Parathyroid adenoma (tissue), 2 donors: ENCODE results near the gene WDR18.

Source experiments
- H2AFZ ChIP-seq: fragments of 300-600 bp; sonication (generic); one replicate; pipeline ENCODE4 v1.7.0; 2017; ENCODE audit warnings: antibody characterized with exemption, mild to moderate bottlenecking
- H3K27ac ChIP-seq: fragments of 300-600 bp; sonication (generic); one replicate; pipeline ENCODE4 v1.7.0; 2017
- H3K27me3 ChIP-seq: fragments of 300-600 bp; sonication (generic); one replicate; pipeline ENCODE4 v1.7.0; 2017; ENCODE audit warnings: low read length; ENCODE audit not compliant: control insufficient read depth, insufficient read depth
- H3K36me3 ChIP-seq: fragments of 300-600 bp; sonication (generic); one replicate; pipeline ENCODE4 v1.7.0; 2017; ENCODE audit warnings: low read length; ENCODE audit not compliant: control insufficient read depth, insufficient read depth
- H3K4me1 ChIP-seq: fragments of 300-600 bp; sonication (generic); one replicate; pipeline ENCODE4 v1.7.0; 2017; ENCODE audit warnings: control low read depth
- H3K4me2 ChIP-seq: fragments of 300-600 bp; sonication (generic); one replicate; pipeline ENCODE4 v1.7.0; 2017; ENCODE audit warnings: low read length
- H3K4me3 ChIP-seq: fragments of 300-600 bp; sonication (generic); one replicate; pipeline ENCODE4 v1.7.0; 2017; ENCODE audit warnings: low read depth, low read length
- H3K79me2 ChIP-seq: fragments of 300-600 bp; sonication (generic); one replicate; pipeline ENCODE4 v1.7.0; 2017; ENCODE audit warnings: control low read depth
- H3K9ac ChIP-seq: fragments of 300-600 bp; sonication (generic); one replicate; pipeline ENCODE4 v1.7.0; 2017; ENCODE audit warnings: mild to moderate bottlenecking
- H3K9me3 ChIP-seq: fragments of 300-600 bp; sonication (generic); one replicate; pipeline ENCODE4 v1.7.0; 2017; ENCODE audit warnings: low read length; ENCODE audit not compliant: control insufficient read depth
- TF ChIP-seq, protein P1 (sequence below): fragments of 300-600 bp; sonication (generic); IDR thresholded peaks from one replicate; pipeline ENCODE4 v1.7.0; 2017; ENCODE audit warnings: antibody characterized with exemption, mild to moderate bottlenecking
- donor health status: primary hyperparathyroidism.

WDR18 gene

DNA sequence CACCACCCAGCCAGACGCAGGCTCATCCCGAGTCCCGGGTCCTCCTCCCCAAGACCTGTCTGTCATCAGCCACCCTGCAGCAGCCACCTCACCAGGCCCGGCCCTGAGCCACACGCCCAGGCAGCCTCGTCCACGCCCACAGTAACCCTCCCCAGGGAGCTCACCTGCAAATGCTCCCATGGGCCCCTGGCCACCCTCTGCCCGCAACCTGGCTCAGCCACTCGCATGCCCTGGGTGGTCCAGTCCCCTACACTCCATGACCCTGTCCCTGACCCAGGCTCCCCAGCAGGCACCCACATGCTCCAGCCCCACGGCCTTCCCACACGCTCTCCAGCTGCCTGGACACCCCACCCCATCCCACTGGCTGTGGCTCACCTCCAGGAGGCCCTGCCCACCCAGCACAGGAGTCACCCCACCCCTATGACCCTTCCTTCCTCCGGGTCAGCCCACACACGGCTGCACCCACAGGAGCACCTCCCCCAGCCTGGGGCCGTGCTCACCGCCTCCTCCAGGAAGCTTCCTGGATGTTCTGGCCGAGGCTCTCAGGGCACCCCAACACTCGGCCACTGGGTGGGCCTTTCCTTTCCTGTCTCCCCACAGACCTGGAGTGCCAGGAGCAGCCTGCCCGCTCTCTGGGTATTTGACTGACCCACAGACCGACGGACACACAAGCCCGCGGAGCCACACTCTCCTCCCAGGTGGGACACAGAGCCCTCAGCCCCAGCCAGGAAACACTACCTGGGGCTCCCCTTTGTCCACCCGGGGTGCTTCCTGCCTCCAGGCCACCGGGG, 33.2 kb downstream of the WDR18 start:
- H2AFZ ChIP-seq, result no peak overlapping the region
- peak overlapping the region; percentile 44 for H3K27ac ChIP-seq
- H3K9me3 ChIP-seq, result no peaks in the 10 kb centered on the region
- H3K4me2 ChIP-seq, result peak overlapping the region; percentile 56
- no peak overlapping the region for H3K9ac ChIP-seq
- peaks cover 54% of the 10 kb centered on the region for H3K79me2 ChIP-seq
- H3K27me3 ChIP-seq, result no peaks in the 10 kb centered on the region
- TF ChIP-seq, protein P1, sequence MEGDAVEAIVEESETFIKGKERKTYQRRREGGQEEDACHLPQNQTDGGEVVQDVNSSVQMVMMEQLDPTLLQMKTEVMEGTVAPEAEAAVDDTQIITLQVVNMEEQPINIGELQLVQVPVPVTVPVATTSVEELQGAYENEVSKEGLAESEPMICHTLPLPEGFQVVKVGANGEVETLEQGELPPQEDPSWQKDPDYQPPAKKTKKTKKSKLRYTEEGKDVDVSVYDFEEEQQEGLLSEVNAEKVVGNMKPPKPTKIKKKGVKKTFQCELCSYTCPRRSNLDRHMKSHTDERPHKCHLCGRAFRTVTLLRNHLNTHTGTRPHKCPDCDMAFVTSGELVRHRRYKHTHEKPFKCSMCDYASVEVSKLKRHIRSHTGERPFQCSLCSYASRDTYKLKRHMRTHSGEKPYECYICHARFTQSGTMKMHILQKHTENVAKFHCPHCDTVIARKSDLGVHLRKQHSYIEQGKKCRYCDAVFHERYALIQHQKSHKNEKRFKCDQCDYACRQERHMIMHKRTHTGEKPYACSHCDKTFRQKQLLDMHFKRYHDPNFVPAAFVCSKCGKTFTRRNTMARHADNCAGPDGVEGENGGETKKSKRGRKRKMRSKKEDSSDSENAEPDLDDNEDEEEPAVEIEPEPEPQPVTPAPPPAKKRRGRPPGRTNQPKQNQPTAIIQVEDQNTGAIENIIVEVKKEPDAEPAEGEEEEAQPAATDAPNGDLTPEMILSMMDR, result no peak
- H3K36me3 ChIP-seq, result no peaks in the 10 kb centered on the region
- peak overlapping the region; percentile 16 for H3K4me3 ChIP-seq
- peaks cover 32% of the 10 kb centered on the region for H3K4me1 ChIP-seq

DNA sequence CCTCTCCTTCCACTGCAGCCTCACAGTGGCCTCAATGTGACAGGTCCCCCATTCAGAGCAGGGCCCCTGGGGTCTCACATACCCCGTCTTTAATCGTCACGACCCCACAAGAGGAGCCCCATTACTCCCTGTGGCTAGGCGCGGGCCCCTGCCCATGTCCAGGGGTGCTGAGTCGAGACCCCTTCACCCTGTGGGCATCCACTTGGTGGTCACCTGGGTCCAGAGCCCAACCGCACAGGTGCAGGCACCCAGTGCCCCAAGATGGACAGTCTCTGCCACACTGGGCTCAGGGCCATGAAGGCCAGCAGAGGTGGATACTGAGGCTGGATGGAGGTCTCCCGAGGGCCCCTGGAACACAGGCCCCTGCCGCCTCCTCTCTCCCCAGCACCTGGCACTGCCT, 33.8 kb downstream of the WDR18 start:
- Histone ChIP-seq H3K27me3 (no peaks in the 10 kb centered on the region), H3K79me2 (peaks cover 54% of the 10 kb centered on the region), H3K9me3 (no peaks in the 10 kb centered on the region), H3K4me3 (no peak overlapping the region), H3K9ac (no peak overlapping the region), H2AFZ (no peak overlapping the region), H3K36me3 (no peaks in the 10 kb centered on the region), H3K4me1 (peaks cover 32% of the 10 kb centered on the region), H3K4me2 (peak overlapping the region; percentile 56), H3K27ac (no peak overlapping the region)
- TF ChIP-seq, protein P1, result no peak

DNA sequence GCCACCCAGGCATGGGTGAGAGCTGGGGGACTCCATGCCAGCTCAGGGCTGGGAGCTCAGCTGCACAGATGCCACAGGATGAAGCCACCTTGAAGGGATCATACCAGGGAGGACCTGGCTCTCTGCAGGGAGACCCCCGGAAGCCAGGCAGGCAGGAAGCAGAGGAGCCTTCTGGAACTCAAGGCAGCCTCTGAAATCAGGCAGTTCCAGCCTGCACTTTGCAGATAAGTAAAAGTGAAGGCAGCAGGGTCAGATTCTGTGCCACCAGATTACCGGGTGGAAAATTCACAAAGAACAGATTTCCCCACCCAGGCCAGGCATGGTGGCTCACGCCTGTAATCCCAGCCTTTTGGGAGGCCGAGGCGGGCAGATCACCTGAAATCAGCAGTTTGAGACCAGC, 34.2 kb downstream of the WDR18 start:
- H3K4me1 ChIP-seq, result peaks cover 32% of the 10 kb centered on the region
- no peak overlapping the region for H3K4me2 ChIP-seq
- H3K9me3 ChIP-seq, result no peaks in the 10 kb centered on the region
- H3K79me2 ChIP-seq, result peaks cover 54% of the 10 kb centered on the region
- H2AFZ ChIP-seq, result no peak overlapping the region
- TF ChIP-seq, protein P1, result no peak
- H3K4me3 ChIP-seq, result no peak overlapping the region
- no peak overlapping the region for H3K9ac ChIP-seq
- no peak overlapping the region for H3K27ac ChIP-seq
- no peaks in the 10 kb centered on the region for H3K36me3 ChIP-seq
- no peaks in the 10 kb centered on the region for H3K27me3 ChIP-seq

DNA sequence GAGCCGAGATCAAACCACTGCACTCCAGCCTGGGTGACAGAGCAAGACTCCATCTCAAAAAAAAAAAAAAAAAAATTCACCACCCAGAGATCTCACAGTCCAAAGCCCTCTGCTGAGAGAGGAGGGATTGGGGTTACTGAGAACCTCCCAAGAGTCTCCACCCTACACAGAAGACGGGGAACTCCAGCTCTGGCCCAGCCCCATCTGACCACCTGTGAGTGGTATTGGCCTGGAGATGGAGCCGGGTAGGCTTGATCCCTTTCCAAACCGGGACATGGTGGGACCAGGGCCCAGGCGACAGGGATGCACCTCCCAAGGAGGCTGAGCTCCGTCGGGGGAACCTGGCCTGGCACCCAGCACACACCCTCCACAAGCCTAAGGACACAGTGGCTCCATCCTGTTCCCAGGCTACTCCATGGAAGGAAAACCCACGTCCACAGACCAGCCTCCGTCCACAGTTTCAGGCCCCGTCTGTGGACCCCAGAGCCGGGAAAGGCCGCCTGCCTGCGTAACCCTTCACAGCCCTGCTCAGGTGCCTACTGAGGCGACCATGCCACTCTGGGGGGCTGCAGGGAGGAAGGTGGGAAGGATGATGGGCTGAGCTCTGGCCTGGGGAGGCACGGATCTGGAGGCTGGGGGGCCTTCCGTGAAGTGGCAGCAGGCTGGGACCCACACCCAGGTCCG, 34.9 kb downstream of the WDR18 start:
- peaks cover 49% of the 10 kb centered on the region for H3K79me2 ChIP-seq
- TF ChIP-seq, protein P1, result no peak
- peaks cover 32% of the 10 kb centered on the region for H3K4me1 ChIP-seq
- no peak overlapping the region for H2AFZ ChIP-seq
- H3K36me3 ChIP-seq, result no peaks in the 10 kb centered on the region
- H3K9ac ChIP-seq, result no peak overlapping the region
- H3K4me3 ChIP-seq, result peak overlapping the region; percentile 93
- H3K27me3 ChIP-seq, result no peaks in the 10 kb centered on the region
- no peaks in the 10 kb centered on the region for H3K9me3 ChIP-seq
- peak overlapping the region; percentile 95 for H3K4me2 ChIP-seq
- H3K27ac ChIP-seq, result no peak overlapping the region
